OCI-LY3 (cell line): ENCODE measurements around the gene PLPP3.

Experiments
- EZH2phosphoT487 ChIP-seq: fragments of 200-600 bp; shearing (Covaris generic); IDR thresholded peaks from 2 replicates; pipeline ENCODE4 v1.6.1; 2018; ENCODE audit warnings: antibody characterized with exemption, mixed run types, low read depth
- TF ChIP-seq, protein P1 (sequence below): fragments of 200-600, 300-600 bp; sonication (generic); IDR thresholded peaks from 2 replicates; pipeline ENCODE4 v1.5.1; 2014; ENCODE audit warnings: antibody characterized with exemption, low read length, low read depth

DNA sequence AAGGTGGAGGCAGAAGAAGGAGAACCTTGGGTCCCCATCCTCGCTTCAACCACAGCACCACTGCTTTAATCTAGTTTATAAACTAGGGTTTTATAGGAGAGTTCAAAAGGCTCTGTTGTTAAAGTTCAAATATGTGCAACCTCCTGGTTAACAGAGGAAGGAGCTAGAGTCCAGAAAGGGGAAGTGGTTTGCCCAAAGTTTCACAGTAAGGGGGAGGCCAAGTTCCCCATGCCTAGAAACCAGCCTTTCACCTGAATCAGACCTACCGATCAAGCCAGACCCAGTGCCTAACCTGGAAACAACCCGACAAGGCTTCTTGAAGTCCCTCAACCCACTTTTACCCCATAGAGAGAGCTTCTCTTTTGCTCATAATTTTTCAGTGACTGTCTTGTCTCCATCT lies 106.5 kb downstream of the PLPP3 start:
- TF ChIP-seq, protein P1, sequence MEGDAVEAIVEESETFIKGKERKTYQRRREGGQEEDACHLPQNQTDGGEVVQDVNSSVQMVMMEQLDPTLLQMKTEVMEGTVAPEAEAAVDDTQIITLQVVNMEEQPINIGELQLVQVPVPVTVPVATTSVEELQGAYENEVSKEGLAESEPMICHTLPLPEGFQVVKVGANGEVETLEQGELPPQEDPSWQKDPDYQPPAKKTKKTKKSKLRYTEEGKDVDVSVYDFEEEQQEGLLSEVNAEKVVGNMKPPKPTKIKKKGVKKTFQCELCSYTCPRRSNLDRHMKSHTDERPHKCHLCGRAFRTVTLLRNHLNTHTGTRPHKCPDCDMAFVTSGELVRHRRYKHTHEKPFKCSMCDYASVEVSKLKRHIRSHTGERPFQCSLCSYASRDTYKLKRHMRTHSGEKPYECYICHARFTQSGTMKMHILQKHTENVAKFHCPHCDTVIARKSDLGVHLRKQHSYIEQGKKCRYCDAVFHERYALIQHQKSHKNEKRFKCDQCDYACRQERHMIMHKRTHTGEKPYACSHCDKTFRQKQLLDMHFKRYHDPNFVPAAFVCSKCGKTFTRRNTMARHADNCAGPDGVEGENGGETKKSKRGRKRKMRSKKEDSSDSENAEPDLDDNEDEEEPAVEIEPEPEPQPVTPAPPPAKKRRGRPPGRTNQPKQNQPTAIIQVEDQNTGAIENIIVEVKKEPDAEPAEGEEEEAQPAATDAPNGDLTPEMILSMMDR: no peak
- no peak for TF ChIP-seq EZH2phosphoT487
